Measurements from ENCODE around the gene PPP2R2C.

DNA sequence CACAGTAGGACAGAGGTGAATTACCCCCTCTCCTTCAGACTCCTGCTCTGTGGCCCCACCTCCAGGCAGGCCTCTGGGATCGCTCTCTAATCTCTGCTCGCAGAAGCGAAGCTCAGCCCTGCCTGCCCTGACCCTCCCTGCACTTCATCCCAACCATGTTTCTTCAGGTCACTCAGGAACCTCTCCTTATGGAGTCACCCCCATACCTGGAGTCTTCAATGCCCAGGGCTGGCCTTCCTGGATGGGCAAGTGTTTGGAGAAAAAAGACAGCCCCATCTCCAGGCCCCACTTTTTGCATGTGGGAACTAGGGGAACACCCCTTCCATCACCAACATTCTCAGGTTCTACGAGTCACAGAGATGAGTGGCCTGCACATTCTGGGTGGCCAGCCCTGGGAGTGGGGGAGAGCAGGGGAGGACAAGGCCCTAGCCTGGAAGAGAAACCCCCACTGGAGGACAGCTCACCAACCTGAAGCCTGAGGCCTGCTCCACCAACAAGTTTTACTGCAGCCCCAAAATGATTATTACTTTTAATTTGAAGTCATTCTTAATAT lies 90.8 kb downstream of the PPP2R2C start:
- TF ChIP-seq, protein P1, sequence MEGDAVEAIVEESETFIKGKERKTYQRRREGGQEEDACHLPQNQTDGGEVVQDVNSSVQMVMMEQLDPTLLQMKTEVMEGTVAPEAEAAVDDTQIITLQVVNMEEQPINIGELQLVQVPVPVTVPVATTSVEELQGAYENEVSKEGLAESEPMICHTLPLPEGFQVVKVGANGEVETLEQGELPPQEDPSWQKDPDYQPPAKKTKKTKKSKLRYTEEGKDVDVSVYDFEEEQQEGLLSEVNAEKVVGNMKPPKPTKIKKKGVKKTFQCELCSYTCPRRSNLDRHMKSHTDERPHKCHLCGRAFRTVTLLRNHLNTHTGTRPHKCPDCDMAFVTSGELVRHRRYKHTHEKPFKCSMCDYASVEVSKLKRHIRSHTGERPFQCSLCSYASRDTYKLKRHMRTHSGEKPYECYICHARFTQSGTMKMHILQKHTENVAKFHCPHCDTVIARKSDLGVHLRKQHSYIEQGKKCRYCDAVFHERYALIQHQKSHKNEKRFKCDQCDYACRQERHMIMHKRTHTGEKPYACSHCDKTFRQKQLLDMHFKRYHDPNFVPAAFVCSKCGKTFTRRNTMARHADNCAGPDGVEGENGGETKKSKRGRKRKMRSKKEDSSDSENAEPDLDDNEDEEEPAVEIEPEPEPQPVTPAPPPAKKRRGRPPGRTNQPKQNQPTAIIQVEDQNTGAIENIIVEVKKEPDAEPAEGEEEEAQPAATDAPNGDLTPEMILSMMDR (conservative IDR thresholded peaks at IDR 0.05 in 1 of 2, IDR thresholded peaks at IDR 0.05 in 1 of 2; ENCODE audit: low read depth in 1 of 2, low read length in 2 of 2): no peak
- no peak for TF ChIP-seq EZH2 (IDR thresholded peaks at IDR 0.05; ENCODE audit: low read length, missing control alignments)
